G401 (cell line): ENCODE results near the gene HIBADH. TPM values are rescaled to one million over a fixed set of nuclear protein-coding genes. Genes with fewer than 3 reads are reported as not detected.

ENCODE experiments used
- DNase-seq: peaks from one replicate; pipeline ENCODE4 v3.0.0-alpha.2; 2015; ENCODE audit warnings: low spot score
- in situ Hi-C: cut with HindIII; loops from 2 replicates; pipeline ENCODE4 v1.10.0; 2016; ENCODE audit warnings: low sequenced_read_pairs, mixed read lengths
- total RNA-seq: library from RNA; depleted of rRNA; stranded (reverse); fragments of >200 nt; shearing (Covaris generic); gene quantifications from 2 replicates; pipeline ENCODE4 v1.2.3, GENCODE V29; 2014

The HIBADH gene
- total RNA-seq, 1 experiment from 2014 or later, result 105 TPM

- DNase-seq, result peak; percentile 48
- in situ Hi-C loops, result no loop called here
These were observed 86.2 kb downstream of the HIBADH start for GRCh38 chr7:27576360-27576944.

DNA sequence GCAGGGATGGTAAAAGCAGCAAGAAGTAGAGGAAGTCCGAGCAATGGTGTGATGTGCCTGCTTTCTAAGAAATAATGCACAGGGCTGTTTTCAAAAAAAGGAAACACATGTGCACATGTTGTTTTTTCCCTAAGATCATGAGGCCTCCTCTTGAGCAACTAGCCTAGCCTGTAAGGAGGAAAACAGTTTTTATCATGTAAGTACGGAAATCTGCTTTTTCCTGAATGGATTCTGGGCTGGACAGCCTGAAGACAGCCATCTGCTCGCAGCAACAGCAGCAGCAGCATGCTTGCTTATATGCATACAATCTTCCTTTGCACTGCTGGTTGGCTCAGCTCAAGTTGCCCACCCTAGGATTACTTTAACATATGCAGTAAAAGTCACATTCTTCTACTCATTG lies 87.1 kb downstream of the HIBADH start:
- in situ Hi-C loops, result no loop called here
- no peak for DNase-seq

DNA sequence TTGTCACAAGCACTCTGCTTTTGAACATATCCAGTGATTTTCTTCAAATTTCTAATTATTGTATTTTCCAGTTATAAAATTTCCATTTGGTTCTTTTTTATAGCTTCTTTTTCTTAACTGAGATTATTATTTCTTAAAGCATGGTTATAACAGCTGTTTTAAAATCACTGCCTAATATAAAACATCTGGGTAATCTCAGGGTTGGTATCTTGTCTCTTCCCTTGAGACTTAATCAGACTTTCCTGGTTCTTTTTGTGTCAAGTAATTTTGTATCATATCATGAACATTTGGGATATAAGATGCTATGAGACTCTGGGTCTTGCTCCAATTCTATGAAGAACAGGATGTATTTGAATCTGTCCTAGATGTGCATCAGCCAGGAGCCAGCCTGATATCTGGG lies 93.6 kb downstream of the HIBADH start:
- no peak for DNase-seq

DNA sequence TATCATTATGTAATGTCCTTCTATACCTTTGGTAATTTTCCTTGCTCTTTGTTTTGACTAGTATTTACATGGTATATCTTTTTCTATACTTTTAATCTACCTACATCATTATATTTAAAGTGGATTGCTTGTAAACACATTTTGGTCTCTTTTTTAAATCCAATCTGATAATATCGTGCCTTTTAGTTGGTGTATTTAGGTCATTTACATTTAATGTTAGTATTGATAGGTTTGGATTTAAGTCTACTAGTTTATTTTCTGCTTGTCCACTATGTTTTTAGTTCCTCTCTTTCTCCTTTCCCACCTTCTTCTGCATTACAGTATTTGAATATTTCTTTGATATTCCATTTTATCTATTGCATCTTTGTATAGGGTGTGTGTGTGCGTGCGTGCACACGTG lies 95.4 kb downstream of the HIBADH start:
- in situ Hi-C loops, result no loop called here
- no peak for DNase-seq

More for the DNA sequence above, 93.6 kb downstream of the HIBADH start:
- in situ Hi-C loops, result no loop called here

- in situ Hi-C loops, result no loop called here
- no peak for DNase-seq
These were observed 97.7 kb downstream of the HIBADH start for GRCh38 chr7:27564881-27565482.

DNA sequence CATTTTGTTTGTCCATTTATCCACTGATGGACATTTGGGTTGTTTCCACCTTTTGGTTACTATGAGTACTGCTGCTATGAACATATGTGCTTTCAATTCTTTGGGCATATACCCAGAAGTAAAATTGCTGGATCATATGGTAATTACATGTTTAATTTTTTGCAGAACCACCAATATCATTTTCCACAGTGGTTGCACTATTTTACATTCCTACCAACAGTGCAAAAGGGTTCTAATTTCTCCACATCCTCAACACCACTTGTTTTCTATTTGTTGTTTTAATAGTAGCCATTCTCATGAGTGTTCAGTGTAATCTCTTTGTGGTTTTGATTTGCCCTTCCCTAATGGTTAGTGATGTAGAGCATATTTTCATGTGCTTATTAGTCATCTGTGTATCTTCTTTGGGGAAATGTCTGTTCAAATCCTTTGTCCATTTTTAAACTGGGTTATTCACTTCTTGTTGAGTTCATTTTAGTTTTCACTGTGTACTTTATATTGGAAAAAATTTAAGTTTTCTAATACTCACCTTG lies 101.9 kb downstream of the HIBADH start:
- in situ Hi-C loops, result no loop called here
- no peak for DNase-seq

DNA sequence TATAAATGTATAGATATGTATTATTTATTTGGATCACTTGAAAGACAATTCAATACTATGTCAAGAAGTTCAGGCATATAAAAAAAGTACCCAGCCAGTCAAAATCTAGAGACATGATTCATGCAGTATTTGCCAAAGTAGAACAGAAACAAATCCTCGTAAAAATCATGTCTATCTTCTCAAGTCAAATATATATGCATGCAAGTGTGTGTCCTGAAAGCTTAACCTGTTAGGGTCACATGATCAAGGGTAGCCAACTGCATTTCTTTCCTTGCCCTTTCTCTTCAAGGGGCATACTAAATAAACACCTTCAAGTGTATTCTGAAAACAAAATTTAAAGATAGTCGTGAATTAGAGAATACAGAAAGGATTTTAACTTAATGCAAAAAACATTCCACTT lies 107.0 kb downstream of the HIBADH start:
- in situ Hi-C loops, result no loop called here

GRCh38 chr7:27554826-27555225 lies 107.9 kb downstream of the HIBADH start:
- DNase-seq, result no peak
- in situ Hi-C loops, result no loop called here

More for the DNA sequence above, 107.0 kb downstream of the HIBADH start:
- no peak for DNase-seq

DNA sequence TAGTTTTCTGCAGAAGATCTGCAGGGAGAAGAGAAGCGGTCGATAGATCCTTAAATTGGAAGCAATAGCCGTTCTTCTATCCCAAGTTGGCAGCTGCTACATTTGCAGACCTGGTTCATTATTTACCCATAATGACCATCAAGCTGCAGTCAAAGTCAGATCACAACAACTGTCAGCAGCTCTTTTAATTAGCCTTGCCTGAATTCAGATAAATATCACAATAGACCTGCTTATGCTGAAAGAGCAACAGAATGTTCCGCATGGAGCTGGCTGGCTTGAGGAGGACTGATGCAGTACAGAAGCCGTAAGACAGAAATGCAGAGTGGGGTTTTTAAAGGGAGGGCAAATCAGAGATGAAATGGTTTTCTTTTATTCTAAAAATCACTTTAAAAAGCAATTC lies 109.4 kb downstream of the HIBADH start:
- in situ Hi-C loops, result no loop called here

GRCh38 chr7:27551803-27552400 lies 110.8 kb downstream of the HIBADH start:
- no peak for DNase-seq
- in situ Hi-C loops, result no loop called here

More for the DNA sequence above, 109.4 kb downstream of the HIBADH start:
- no peak for DNase-seq

DNA sequence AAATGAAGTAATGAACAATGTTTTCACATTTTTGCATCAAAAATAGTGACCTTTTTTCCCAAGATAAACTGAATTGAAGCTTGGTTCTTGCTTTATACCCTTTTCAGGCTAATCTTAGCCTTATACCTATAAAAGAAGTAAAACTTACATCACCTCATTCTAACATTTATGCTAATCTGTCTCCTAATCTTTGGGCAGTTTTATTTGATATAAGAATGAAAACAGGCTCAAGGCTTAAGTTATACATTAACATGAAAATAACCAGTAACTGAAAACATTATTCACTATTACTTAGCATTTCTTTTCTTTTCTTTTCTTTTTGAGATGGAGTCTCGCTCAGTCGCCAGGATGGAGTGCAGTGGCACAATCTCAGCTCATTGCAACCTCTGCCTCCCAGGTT lies 113.1 kb downstream of the HIBADH start:
- no peak for DNase-seq
- in situ Hi-C loops, result no loop called here

DNA sequence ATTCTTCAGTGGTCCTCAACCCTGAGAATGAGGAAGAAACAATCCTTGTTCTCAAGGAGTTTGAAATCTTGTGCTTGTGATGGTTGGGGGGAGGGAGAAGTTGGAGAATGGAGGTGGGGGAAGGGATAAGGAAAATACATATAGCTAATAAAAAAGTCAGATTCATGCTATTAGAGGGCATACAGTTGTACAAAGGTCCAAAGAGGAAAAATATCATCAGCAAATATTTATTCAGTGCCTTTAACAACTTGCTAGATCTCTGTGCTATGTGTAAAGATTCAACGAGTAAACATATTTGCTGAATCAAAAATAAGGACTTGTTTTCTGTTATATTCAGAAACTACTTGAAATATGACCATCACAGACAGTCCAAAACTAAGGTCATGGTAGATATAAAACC lies 114.4 kb downstream of the HIBADH start:
- DNase-seq, result no peak
- in situ Hi-C loops, result no loop called here

- no peak for DNase-seq
- in situ Hi-C loops, result no loop called here
These were observed 115.3 kb downstream of the HIBADH start for GRCh38 chr7:27547401-27547800.

DNA sequence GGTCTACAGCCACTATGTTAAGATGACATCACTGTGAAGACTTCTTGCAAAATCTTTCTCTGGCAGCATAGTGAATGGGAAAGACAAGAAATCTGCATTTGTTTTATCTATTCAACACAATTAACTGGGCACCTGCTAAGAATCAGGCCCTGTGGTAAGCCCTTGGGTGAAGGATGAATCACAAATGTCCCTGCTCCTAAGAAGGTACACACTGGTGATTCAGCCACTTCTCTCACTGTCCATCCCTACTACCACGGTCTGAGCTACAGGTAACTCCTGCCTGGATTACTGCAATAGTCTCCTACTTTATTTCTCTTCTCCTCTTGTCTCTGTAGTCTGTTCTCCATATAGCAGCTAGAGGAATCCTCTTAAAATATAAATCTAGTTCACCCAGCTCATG lies 116.1 kb downstream of the HIBADH start:
- in situ Hi-C loops, result no loop called here

DNA sequence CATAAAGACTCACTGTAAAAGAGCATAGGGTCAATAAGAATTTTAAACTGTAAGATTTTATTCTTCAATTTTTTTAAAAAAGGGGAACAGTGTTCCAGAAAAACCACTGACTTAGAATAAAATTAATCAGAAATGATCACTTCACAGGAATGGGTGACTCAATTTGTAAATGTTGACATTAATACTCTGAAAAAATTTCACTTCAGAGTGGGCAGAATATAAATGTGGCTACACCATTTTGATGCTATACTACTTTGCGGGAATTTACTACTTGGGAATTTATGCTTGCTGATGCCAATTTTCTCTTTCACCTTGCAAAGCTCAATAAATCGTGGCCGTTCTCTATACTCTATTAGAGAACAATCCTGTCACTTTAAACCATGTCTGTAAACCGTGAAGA lies 126.9 kb downstream of the HIBADH start:
- in situ Hi-C loops, result no loop called here
- DNase-seq, result no peak

More for the DNA sequence above, 116.1 kb downstream of the HIBADH start:
- no peak for DNase-seq

- no peak for DNase-seq
- in situ Hi-C loops, result no loop called here
These were observed 129.0 kb downstream of the HIBADH start for GRCh38 chr7:27533652-27534081.

DNA sequence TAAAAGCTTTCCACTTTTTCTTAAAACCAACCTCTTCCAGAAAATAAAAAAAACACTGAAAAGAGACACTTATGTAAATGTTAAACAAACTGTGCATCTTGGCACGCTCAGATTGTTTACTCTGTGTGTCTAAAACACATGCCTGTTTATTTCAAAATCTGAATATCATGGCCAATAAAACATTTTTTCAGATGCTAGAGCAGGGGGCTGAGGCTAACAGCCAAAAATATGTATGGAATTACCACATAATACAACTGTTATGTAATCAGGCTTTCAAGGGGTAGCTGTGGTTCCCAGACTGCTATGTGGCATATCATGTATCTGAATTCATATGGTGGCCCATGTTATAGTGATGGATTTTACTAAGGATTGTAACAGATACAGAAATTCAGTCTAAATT lies 130.4 kb downstream of the HIBADH start:
- in situ Hi-C loops, result no loop called here

DNA sequence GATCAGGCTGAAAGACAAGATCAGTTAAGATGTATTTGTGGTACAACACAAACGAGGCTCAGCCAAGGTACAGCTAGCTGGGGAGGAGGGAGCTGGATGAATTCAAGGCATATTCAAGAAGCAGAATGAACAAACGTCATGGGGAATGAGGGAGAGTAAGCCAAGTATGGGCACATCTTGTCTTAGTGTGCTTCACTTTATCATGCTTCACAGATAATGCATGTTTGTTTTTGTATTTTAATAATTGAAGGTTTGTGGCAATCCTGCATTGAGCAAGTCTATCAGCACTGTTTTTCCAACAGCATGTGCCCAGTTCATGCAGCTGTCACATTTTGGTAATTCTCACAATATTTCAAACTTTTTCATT lies 135.4 kb downstream of the HIBADH start:
- in situ Hi-C loops, result no loop called here

More for the DNA sequence above, 130.4 kb downstream of the HIBADH start:
- no peak for DNase-seq

GRCh38 chr7:27526611-27527347 lies 135.9 kb downstream of the HIBADH start:
- DNase-seq, result no peak
- in situ Hi-C loops, result no loop called here

More for the DNA sequence above, 135.4 kb downstream of the HIBADH start:
- DNase-seq, result no peak

DNA sequence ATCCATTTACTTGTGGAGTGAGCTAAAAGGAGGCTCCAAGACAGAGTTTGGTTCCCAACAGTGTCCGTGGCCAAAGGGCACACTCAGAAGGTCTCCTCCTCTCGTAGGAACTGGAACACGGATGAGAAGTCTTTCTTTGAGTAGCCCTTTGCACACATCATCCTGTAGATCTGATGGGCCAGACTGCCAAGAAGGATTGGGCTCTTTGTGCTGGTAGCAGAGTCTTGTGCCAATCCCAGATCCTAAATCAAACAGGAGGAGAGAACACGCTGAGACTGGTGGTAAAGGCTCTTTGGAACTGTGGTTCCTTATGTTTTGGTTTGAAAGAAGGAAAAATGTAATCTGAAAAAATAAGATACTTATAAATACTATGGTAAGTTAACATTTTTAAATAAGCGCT lies 136.6 kb downstream of the HIBADH start:
- no peak for DNase-seq
- in situ Hi-C loops, result no loop called here
